HepG2 (cell line): ENCODE results near the gene CFAP43. TPM values are rescaled to one million over a fixed set of nuclear protein-coding genes. Genes with fewer than 3 reads are reported as not detected.

Experiments used
- KLF9 ChIP-seq: IDR thresholded peaks from 2 replicates; pipeline ENCODE4 v1.6.1; 2016; ENCODE audit warnings: low read depth
- NBN ChIP-seq: fragments of 450-650 bp; conservative IDR thresholded peaks from 2 replicates; pipeline ENCODE4 v1.6.1; 2017
- PITX1 ChIP-seq: sonication (generic); formaldehyde crosslinking; IDR thresholded peaks from 2 replicates; pipeline ENCODE4 v1.5.1; 2020; ENCODE audit warnings: mild to moderate bottlenecking, missing genetic modification reagents
- RAD21 ChIP-seq: fragments of 450-650 bp; formaldehyde crosslinking; IDR thresholded peaks from 2 replicates; pipeline ENCODE4 v1.5.0; 2020; ENCODE audit warnings: mild to moderate bottlenecking
- SAFB2 ChIP-seq: sonication (generic); formaldehyde crosslinking; IDR thresholded peaks from 2 replicates; pipeline ENCODE4 v1.5.1; 2020; ENCODE audit warnings: missing genetic modification reagents, low read depth, mild to moderate bottlenecking, borderline replicate concordance
- SP4 ChIP-seq: sonication (generic); formaldehyde crosslinking; IDR thresholded peaks from 2 replicates; pipeline ENCODE4 v1.8.1; 2023; ENCODE audit warnings: mild to moderate bottlenecking, missing genetic modification reagents
- SUZ12 ChIP-seq: fragments of 150-350 bp; IDR thresholded peaks from 2 replicates; pipeline ENCODE4 v1.6.1; 2014; ENCODE audit warnings: low read depth, low read length
- THYN1 ChIP-seq: sonication (generic); formaldehyde crosslinking; IDR thresholded peaks from 2 replicates; pipeline ENCODE4 v1.8.1; 2023; ENCODE audit warnings: low read depth, mild to moderate bottlenecking, moderate library complexity, missing genetic modification reagents, borderline replicate concordance
- U2AF1 ChIP-seq: fragments of 200-400 bp; formaldehyde crosslinking; optimal IDR thresholded peaks from 2 replicates; pipeline ENCODE3; 2017; ENCODE audit warnings: mild to moderate bottlenecking, low read depth, low read length
- XBP1 ChIP-seq: sonication (generic); formaldehyde crosslinking; IDR thresholded peaks from 2 replicates; pipeline ENCODE4 v1.5.0; 2020; ENCODE audit warnings: missing genetic modification reagents
- ZNF224 ChIP-seq: sonication (generic); formaldehyde crosslinking; IDR thresholded peaks from 2 replicates; pipeline ENCODE4 v1.5.0; 2020; ENCODE audit warnings: mild to moderate bottlenecking, missing genetic modification reagents
- ZNF430 ChIP-seq: sonication (generic); formaldehyde crosslinking; IDR thresholded peaks from 2 replicates; pipeline ENCODE4 v1.9.0; 2021; ENCODE audit warnings: mild to moderate bottlenecking, missing genetic modification reagents
- ZNF850 ChIP-seq: sonication (generic); formaldehyde crosslinking; conservative IDR thresholded peaks from 2 replicates; pipeline ENCODE4 v1.9.0; 2021; ENCODE audit warnings: mild to moderate bottlenecking, missing genetic modification reagents
- ZNF883 ChIP-seq: sonication (generic); formaldehyde crosslinking; IDR thresholded peaks from 2 replicates; pipeline ENCODE4 v1.5.1; 2020; ENCODE audit warnings: mild to moderate bottlenecking, missing genetic modification reagents; ENCODE audit errors: not compliant biosample characterization
- polyA plus RNA-seq, 8 experiments: library from polyadenylated mRNA; depleted of rRNA in 3 of 8; stranded (reverse) in 7 of 8; unstranded in 1 of 8; fragments of >200 nt; fragmentation: Illumina TruSeq in 4 of 8; extraction: Trizol in 4 of 8; gene quantifications; 2 replicates each; pipeline versions ENCODE4 v1.2.1 to v1.2.3, GENCODE V29; 2011 to 2016; ENCODE audit warnings: low read depth in 4 of 8, missing spikeins in 1 of 8, mixed read lengths in 1 of 8; ENCODE audit not compliant: insufficient read depth in 1 of 8
- total RNA-seq, 5 experiments: library from RNA; depleted of rRNA; stranded (reverse); fragments of >200 nt; fragmentation: Illumina TruSeq; extraction: Trizol; gene quantifications; 2 replicates each; pipeline ENCODE4 v1.2.3, GENCODE V29; 2016; ENCODE audit warnings: low read depth in 1 of 5
- TF ChIP-seq, protein P1 (sequence below): sonication (generic); formaldehyde crosslinking; IDR thresholded peaks from 2 replicates; pipeline ENCODE4 v1.9.0; 2021; ENCODE audit warnings: mild to moderate bottlenecking, missing genetic modification reagents
- TF ChIP-seq, protein P2 (sequence below): sonication (generic); formaldehyde crosslinking; IDR thresholded peaks from 2 replicates; pipeline ENCODE4 v1.5.0; 2020; ENCODE audit warnings: missing genetic modification reagents
- TF ChIP-seq, protein P3 (sequence below): sonication (generic); formaldehyde crosslinking; IDR thresholded peaks from 2 replicates; pipeline ENCODE4 v1.4.0; 2020; ENCODE audit warnings: missing genetic modification reagents
- TF ChIP-seq, protein P4 (sequence below): sonication (generic); formaldehyde crosslinking; IDR thresholded peaks from 2 replicates; pipeline ENCODE4 v1.9.0; 2022; ENCODE audit warnings: low read depth, missing genetic modification reagents

The CFAP43 gene
- total and polyA plus RNA-seq, 2 of the 13 experiments (the other 11 are each of a cell fraction or from before 2014, with no cell fraction given): 0.24 to 0.38 TPM

DNA sequence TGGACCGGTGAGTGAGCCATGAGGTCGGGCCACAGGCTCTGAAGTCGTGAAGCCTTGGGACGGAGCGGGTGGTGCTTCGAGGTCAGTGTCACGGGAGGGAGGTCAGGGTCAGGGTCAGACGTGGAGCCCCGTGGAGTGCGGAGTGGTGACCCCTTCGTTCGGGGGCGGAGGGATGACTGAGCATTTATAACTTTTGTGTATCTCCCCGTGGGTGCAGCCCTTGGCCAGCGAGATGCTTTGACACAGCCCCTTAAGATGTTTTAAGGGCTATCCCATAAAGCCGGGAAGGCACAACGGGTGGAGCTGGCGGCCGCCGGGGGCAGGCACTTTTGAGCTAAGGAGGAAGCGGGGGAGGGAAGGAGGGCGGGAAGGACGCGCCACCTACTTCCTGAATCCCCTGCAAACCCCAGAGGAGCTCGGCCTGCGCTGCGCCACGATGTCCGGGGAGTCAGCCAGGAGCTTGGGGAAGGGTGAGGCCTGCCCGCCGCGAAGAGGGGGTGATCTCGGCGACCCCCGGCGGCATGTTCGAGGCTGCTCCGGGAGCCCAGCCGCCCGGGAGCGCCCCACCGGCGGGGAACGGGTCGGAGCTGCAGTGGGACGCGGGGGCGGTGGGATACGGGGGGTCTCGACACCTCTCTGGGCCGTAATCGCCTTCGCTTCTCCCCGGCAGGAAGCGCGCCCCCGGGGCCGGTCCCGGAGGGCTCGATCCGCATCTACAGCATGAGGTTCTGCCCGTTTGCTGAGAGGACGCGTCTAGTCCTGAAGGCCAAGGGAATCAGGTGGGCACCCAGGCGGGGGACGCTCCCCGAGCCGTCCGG lies 22.5 kb upstream of the CFAP43 start, which contains the start of gene GSTO1 (continued):
- no peak for TF ChIP-seq SUZ12
- TF ChIP-seq, protein P1, sequence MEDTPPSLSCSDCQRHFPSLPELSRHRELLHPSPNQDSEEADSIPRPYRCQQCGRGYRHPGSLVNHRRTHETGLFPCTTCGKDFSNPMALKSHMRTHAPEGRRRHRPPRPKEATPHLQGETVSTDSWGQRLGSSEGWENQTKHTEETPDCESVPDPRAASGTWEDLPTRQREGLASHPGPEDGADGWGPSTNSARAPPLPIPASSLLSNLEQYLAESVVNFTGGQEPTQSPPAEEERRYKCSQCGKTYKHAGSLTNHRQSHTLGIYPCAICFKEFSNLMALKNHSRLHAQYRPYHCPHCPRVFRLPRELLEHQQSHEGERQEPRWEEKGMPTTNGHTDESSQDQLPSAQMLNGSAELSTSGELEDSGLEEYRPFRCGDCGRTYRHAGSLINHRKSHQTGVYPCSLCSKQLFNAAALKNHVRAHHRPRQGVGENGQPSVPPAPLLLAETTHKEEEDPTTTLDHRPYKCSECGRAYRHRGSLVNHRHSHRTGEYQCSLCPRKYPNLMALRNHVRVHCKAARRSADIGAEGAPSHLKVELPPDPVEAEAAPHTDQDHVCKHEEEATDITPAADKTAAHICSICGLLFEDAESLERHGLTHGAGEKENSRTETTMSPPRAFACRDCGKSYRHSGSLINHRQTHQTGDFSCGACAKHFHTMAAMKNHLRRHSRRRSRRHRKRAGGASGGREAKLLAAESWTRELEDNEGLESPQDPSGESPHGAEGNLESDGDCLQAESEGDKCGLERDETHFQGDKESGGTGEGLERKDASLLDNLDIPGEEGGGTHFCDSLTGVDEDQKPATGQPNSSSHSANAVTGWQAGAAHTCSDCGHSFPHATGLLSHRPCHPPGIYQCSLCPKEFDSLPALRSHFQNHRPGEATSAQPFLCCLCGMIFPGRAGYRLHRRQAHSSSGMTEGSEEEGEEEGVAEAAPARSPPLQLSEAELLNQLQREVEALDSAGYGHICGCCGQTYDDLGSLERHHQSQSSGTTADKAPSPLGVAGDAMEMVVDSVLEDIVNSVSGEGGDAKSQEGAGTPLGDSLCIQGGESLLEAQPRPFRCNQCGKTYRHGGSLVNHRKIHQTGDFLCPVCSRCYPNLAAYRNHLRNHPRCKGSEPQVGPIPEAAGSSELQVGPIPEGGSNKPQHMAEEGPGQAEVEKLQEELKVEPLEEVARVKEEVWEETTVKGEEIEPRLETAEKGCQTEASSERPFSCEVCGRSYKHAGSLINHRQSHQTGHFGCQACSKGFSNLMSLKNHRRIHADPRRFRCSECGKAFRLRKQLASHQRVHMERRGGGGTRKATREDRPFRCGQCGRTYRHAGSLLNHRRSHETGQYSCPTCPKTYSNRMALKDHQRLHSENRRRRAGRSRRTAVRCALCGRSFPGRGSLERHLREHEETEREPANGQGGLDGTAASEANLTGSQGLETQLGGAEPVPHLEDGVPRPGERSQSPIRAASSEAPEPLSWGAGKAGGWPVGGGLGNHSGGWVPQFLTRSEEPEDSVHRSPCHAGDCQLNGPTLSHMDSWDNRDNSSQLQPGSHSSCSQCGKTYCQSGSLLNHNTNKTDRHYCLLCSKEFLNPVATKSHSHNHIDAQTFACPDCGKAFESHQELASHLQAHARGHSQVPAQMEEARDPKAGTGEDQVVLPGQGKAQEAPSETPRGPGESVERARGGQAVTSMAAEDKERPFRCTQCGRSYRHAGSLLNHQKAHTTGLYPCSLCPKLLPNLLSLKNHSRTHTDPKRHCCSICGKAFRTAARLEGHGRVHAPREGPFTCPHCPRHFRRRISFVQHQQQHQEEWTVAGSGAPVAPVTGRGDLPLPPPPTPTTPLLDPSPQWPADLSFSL (CRISPR knock-in tag): 0 out of 2 replicates have a peak, but pooled peaks have one; percentile 20
- TF ChIP-seq XBP1 (CRISPR knock-in tag): no peak
- no peak for TF ChIP-seq U2AF1
- TF ChIP-seq, protein P2, sequence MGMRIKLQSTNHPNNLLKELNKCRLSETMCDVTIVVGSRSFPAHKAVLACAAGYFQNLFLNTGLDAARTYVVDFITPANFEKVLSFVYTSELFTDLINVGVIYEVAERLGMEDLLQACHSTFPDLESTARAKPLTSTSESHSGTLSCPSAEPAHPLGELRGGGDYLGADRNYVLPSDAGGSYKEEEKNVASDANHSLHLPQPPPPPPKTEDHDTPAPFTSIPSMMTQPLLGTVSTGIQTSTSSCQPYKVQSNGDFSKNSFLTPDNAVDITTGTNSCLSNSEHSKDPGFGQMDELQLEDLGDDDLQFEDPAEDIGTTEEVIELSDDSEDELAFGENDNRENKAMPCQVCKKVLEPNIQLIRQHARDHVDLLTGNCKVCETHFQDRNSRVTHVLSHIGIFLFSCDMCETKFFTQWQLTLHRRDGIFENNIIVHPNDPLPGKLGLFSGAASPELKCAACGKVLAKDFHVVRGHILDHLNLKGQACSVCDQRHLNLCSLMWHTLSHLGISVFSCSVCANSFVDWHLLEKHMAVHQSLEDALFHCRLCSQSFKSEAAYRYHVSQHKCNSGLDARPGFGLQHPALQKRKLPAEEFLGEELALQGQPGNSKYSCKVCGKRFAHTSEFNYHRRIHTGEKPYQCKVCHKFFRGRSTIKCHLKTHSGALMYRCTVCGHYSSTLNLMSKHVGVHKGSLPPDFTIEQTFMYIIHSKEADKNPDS: no peak
- no peak for TF ChIP-seq RAD21 (CRISPR knock-in tag)
- no peak for TF ChIP-seq THYN1 (CRISPR knock-in tag)
- TF ChIP-seq ZNF224 (CRISPR knock-in tag): no peak; the same call in 1 of the 2 replicates
- TF ChIP-seq, protein P3, sequence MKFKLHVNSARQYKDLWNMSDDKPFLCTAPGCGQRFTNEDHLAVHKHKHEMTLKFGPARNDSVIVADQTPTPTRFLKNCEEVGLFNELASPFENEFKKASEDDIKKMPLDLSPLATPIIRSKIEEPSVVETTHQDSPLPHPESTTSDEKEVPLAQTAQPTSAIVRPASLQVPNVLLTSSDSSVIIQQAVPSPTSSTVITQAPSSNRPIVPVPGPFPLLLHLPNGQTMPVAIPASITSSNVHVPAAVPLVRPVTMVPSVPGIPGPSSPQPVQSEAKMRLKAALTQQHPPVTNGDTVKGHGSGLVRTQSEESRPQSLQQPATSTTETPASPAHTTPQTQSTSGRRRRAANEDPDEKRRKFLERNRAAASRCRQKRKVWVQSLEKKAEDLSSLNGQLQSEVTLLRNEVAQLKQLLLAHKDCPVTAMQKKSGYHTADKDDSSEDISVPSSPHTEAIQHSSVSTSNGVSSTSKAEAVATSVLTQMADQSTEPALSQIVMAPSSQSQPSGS (CRISPR knock-in tag): no peak
- 0 out of 2 replicates have a peak, but pooled peaks have one; percentile 18 for TF ChIP-seq SAFB2
- TF ChIP-seq ZNF883 (CRISPR knock-in tag): peak; percentile 69
- TF ChIP-seq SP4 (CRISPR knock-in tag): peak; percentile 27; the same call in 1 of the 2 replicates
- TF ChIP-seq NBN: no peak
- TF ChIP-seq, protein P4, sequence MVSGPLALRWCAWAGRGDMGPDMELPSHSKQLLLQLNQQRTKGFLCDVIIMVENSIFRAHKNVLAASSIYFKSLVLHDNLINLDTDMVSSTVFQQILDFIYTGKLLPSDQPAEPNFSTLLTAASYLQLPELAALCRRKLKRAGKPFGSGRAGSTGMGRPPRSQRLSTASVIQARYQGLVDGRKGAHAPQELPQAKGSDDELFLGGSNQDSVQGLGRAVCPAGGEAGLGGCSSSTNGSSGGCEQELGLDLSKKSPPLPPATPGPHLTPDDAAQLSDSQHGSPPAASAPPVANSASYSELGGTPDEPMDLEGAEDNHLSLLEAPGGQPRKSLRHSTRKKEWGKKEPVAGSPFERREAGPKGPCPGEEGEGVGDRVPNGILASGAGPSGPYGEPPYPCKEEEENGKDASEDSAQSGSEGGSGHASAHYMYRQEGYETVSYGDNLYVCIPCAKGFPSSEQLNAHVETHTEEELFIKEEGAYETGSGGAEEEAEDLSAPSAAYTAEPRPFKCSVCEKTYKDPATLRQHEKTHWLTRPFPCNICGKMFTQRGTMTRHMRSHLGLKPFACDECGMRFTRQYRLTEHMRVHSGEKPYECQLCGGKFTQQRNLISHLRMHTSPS (CRISPR knock-in tag): no peak
- TF ChIP-seq ZNF430: no peak
- no peak; the same call in 1 of the 2 replicates for TF ChIP-seq ZNF850 (CRISPR knock-in tag)
- TF ChIP-seq PITX1 (CRISPR knock-in tag): peak; percentile 40; the same call in 1 of the 2 replicates
- no peak for TF ChIP-seq KLF9 (CRISPR knock-in tag)
